SK-N-SH (cell line): ENCODE results near the gene HK1.
A peak's percentile ranks its signal among the peaks of the same experiment; 100 is the strongest.
"Not testable (repeated sequence)": the region's sequence is repeated elsewhere in the genome, so short reads cannot be mapped to it uniquely, and the experiment has no call there.

Experiments used
- EP300 ChIP-seq, 2 experiments: IDR thresholded peaks; 2 replicates each; pipeline versions ENCODE4 v1.4.0 to v1.6.1; 2012; ENCODE audit warnings: borderline replicate concordance in 1 of 2, low read depth in 1 of 2, low read length in 1 of 2
- EZH2phosphoT487 ChIP-seq: fragments of 200-600 bp; sonication (generic); IDR thresholded peaks from 2 replicates; pipeline ENCODE4 v1.6.1; 2017; ENCODE audit warnings: low read depth, mixed run types, mild to moderate bottlenecking, antibody characterized with exemption, moderate library complexity, borderline replicate concordance
- POLR2AphosphoS5 ChIP-seq: IDR thresholded peaks from 2 replicates; pipeline ENCODE4 v1.6.1; 2012; ENCODE audit warnings: low read depth, low read length
- SMC3 ChIP-seq: IDR thresholded peaks from 2 replicates; pipeline ENCODE4 v1.6.1; 2012; ENCODE audit warnings: low read depth, low read length, improper control_type of control experiment
- YY1 ChIP-seq: IDR thresholded peaks from 2 replicates; pipeline ENCODE4 v1.4.0; 2012; ENCODE audit warnings: low read depth, mild to moderate bottlenecking
- TF ChIP-seq, protein P1 (sequence below): fragments of 200-600 bp; sonication (generic); IDR thresholded peaks from 2 replicates; pipeline ENCODE4 v1.6.1; 2017; ENCODE audit warnings: antibody characterized with exemption, mild to moderate bottlenecking, moderate library complexity
- TF ChIP-seq, protein P2 (sequence below): fragments of 150-350 bp; IDR thresholded peaks from 2 replicates; pipeline ENCODE4 v1.6.1; 2017; ENCODE audit warnings: antibody characterized with exemption, low read length, low read depth, borderline replicate concordance
- TF ChIP-seq, protein P3 (sequence below): IDR thresholded peaks from 2 replicates; pipeline ENCODE4; 2012

DNA sequence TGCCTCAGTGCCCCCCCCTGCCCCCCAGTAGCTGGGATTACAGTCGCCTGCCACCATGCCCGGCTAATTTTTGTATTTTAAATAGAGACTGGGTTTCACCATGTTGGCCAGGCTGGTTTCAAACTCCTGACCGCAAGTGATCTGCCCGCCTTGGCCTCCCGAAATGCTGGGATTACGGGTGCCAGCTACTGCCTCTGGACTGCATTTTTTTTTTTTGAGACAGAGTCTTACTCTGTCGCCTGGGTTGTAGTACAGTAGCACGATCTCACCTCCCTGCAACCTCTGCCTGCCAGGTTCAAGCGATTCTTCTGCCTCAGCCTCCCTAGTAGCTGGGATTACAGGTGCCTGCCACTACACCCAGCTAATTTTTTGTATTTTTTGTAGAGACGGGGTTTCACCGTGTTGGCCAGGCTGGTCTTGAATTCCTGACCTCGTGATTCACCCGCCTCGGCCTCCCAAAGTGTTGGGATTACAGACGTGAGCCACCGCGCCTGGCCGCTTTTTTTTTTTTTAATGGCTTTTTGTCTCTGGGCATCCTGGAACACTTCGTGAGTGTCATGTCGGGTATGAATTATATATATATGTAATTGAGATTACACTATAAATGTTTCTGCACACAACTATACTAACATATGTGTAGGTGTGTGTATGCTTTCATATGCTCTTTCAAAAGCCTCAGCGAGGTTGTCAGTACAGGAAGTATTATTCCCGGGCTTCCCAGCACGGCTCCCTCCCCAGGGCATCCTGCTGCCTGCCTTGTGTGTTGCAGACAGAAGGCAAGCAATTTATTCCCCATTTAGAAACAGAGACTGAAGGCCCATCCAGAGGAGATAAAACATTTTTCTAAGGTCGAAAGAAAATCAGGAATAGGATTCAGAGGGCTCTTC is 47.6 kb downstream of the HK1 start:
- TF ChIP-seq, protein P1, sequence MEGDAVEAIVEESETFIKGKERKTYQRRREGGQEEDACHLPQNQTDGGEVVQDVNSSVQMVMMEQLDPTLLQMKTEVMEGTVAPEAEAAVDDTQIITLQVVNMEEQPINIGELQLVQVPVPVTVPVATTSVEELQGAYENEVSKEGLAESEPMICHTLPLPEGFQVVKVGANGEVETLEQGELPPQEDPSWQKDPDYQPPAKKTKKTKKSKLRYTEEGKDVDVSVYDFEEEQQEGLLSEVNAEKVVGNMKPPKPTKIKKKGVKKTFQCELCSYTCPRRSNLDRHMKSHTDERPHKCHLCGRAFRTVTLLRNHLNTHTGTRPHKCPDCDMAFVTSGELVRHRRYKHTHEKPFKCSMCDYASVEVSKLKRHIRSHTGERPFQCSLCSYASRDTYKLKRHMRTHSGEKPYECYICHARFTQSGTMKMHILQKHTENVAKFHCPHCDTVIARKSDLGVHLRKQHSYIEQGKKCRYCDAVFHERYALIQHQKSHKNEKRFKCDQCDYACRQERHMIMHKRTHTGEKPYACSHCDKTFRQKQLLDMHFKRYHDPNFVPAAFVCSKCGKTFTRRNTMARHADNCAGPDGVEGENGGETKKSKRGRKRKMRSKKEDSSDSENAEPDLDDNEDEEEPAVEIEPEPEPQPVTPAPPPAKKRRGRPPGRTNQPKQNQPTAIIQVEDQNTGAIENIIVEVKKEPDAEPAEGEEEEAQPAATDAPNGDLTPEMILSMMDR: not testable (repeated sequence)
- TF ChIP-seq EZH2phosphoT487, SMC3, POLR2AphosphoS5, YY1: not testable (repeated sequence)
- TF ChIP-seq EP300 (IDR thresholded peaks at IDR 0.05; ENCODE audit: borderline replicate concordance in 1 of 2, low read depth in 1 of 2, low read length in 1 of 2): peak in 1 of 2 experiments; percentile 52; a peak in 1 of 4 replicates
- TF ChIP-seq, protein P2, sequence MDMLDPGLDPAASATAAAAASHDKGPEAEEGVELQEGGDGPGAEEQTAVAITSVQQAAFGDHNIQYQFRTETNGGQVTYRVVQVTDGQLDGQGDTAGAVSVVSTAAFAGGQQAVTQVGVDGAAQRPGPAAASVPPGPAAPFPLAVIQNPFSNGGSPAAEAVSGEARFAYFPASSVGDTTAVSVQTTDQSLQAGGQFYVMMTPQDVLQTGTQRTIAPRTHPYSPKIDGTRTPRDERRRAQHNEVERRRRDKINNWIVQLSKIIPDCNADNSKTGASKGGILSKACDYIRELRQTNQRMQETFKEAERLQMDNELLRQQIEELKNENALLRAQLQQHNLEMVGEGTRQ: not testable (repeated sequence)
- TF ChIP-seq, protein P3, sequence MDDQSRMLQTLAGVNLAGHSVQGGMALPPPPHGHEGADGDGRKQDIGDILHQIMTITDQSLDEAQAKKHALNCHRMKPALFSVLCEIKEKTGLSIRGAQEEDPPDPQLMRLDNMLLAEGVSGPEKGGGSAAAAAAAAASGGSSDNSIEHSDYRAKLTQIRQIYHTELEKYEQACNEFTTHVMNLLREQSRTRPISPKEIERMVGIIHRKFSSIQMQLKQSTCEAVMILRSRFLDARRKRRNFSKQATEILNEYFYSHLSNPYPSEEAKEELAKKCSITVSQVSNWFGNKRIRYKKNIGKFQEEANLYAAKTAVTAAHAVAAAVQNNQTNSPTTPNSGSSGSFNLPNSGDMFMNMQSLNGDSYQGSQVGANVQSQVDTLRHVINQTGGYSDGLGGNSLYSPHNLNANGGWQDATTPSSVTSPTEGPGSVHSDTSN: not testable (repeated sequence)
